GM23338 (cell line): ENCODE data around the gene SLC66A2. TPM values are rescaled to one million over a fixed set of nuclear protein-coding genes. Genes with fewer than 3 reads are reported as not detected.

Experiments
- ATAC-seq: fragments of 200-7000 bp; cut with Tn5 transposase; 3 replicates; pipeline ENCODE4 v1.9.1; 2020
- DNase-seq: peaks from one replicate; pipeline ENCODE4 v3.0.0-alpha.2; 2015; ENCODE audit warnings: low spot score
- H2AFZ ChIP-seq: fragments of 200-600 bp; sonication (generic); 2 replicates; pipeline ENCODE4 v1.8.0; 2016; ENCODE audit warnings: antibody characterized with exemption, mild to moderate bottlenecking, moderate library complexity
- H3F3A ChIP-seq: fragments of 200-600 bp; sonication (generic); replicated peaks from 2 replicates; pipeline ENCODE4 v1.8.0; 2017; ENCODE audit warnings: antibody characterized with exemption, mixed run types, low read depth
- H3K27ac ChIP-seq: fragments of 200-600 bp; sonication (generic); 2 replicates; pipeline ENCODE4 v1.6.1; 2016; ENCODE audit warnings: low read depth
- H3K27me3 ChIP-seq: fragments of 200-600 bp; sonication (generic); 2 replicates; pipeline ENCODE4 v1.8.0; 2016; ENCODE audit warnings: mild to moderate bottlenecking, mixed run types, moderate library complexity; ENCODE audit not compliant: insufficient read depth
- H3K36me3 ChIP-seq: fragments of 200-600 bp; sonication (generic); 2 replicates; pipeline ENCODE4 v1.8.0; 2016; ENCODE audit warnings: mild to moderate bottlenecking; ENCODE audit not compliant: insufficient read depth
- H3K4me1 ChIP-seq: fragments of 200-600 bp; sonication (generic); 2 replicates; pipeline ENCODE4 v1.8.0; 2016; ENCODE audit warnings: mild to moderate bottlenecking, moderate library complexity; ENCODE audit not compliant: insufficient read depth
- H3K4me2 ChIP-seq: fragments of 200-600 bp; sonication (generic); 2 replicates; pipeline ENCODE4 v1.7.1; 2017; ENCODE audit warnings: mixed run types
- H3K4me3 ChIP-seq: fragments of 200-600 bp; sonication (generic); 2 replicates; pipeline ENCODE4 v1.6.1; 2016; ENCODE audit warnings: mixed run types
- H3K79me2 ChIP-seq: fragments of 200-600 bp; sonication (generic); replicated peaks from 2 replicates; pipeline ENCODE4 v1.8.0; 2017; ENCODE audit warnings: mild to moderate bottlenecking; ENCODE audit not compliant: insufficient read depth
- H3K9me2 ChIP-seq: fragments of 200-600 bp; sonication (generic); 2 replicates; pipeline ENCODE4 v1.8.0; 2017; ENCODE audit not compliant: insufficient read depth
- H4K20me1 ChIP-seq: fragments of 200-600 bp; sonication (generic); replicated peaks from 2 replicates; pipeline ENCODE4 v1.8.0; 2017; ENCODE audit warnings: mild to moderate bottlenecking; ENCODE audit not compliant: insufficient read depth
- H3K27ac Mint-ChIP-seq: 2 replicates; pipeline ENCODE4 v1.8.0; 2020; ENCODE audit warnings: inconsistent platforms, mild to moderate bottlenecking, moderate library complexity, mixed read lengths
- H3K27me3 Mint-ChIP-seq: 3 replicates; pipeline ENCODE4 v1.8.0; 2022; ENCODE audit warnings: low read depth, mild to moderate bottlenecking, moderate library complexity, mixed read lengths, inconsistent platforms; ENCODE audit not compliant: insufficient read depth, poor library complexity
- H3K36me3 Mint-ChIP-seq: 3 replicates; pipeline ENCODE4 v1.8.0; 2021; ENCODE audit warnings: low read depth, mild to moderate bottlenecking, inconsistent platforms, moderate library complexity, mixed read lengths
- H3K4me1 Mint-ChIP-seq: 3 replicates; pipeline ENCODE4 v1.8.0; 2020; ENCODE audit warnings: mild to moderate bottlenecking, inconsistent platforms, mixed read lengths
- H3K4me3 Mint-ChIP-seq: 3 replicates; pipeline ENCODE4 v1.8.0; 2021; ENCODE audit warnings: moderate library complexity, mild to moderate bottlenecking, inconsistent platforms, mixed read lengths
- H3K9me3 Mint-ChIP-seq: 3 replicates; pipeline ENCODE4 v1.8.0; 2020; ENCODE audit warnings: moderate library complexity, mild to moderate bottlenecking, inconsistent platforms, mixed read lengths
- CREB1 ChIP-seq: fragments of 250-450 bp; sonication (Bioruptor Pico); IDR thresholded peaks from 2 replicates; pipeline ENCODE4 v1.5.0; 2020; ENCODE audit warnings: low read depth, mild to moderate bottlenecking, moderate library complexity
- ETS1 ChIP-seq: IDR thresholded peaks from 2 replicates; pipeline ENCODE4 v1.6.1; 2016; ENCODE audit warnings: antibody characterized with exemption
- EZH2 ChIP-seq: fragments of 200-600 bp; sonication (generic); IDR thresholded peaks from one replicate; pipeline ENCODE4 v1.8.0; 2017; ENCODE audit warnings: antibody characterized with exemption, mild to moderate bottlenecking, low read depth; ENCODE audit not compliant: unreplicated experiment
- EZH2phosphoT487 ChIP-seq: fragments of 200-600 bp; sonication (generic); IDR thresholded peaks from one replicate; pipeline ENCODE4 v1.8.1; 2018; ENCODE audit warnings: antibody characterized with exemption; ENCODE audit not compliant: unreplicated experiment
- JUNB ChIP-seq: IDR thresholded peaks from one replicate; pipeline ENCODE4 v1.6.1; 2016; ENCODE audit warnings: antibody characterized with exemption; ENCODE audit not compliant: unreplicated experiment
- NANOG ChIP-seq: IDR thresholded peaks from 2 replicates; pipeline ENCODE4 v1.6.1; 2016; ENCODE audit warnings: antibody characterized with exemption, borderline replicate concordance
- POLR2AphosphoS5 ChIP-seq: IDR thresholded peaks from 2 replicates; pipeline ENCODE4 v1.6.1; 2016; ENCODE audit warnings: antibody characterized with exemption, low read depth
- STAT1 ChIP-seq: IDR thresholded peaks from one replicate; pipeline ENCODE4 v1.6.1; 2016; ENCODE audit warnings: antibody characterized with exemption; ENCODE audit not compliant: unreplicated experiment
- ZNF114 ChIP-seq: fragments of 250-450 bp; sonication (Bioruptor Pico); IDR thresholded peaks from 2 replicates; pipeline ENCODE4 v1.5.0; 2020; ENCODE audit warnings: mild to moderate bottlenecking, moderate library complexity
- ZNF331 ChIP-seq: fragments of 250-450 bp; sonication (Bioruptor Pico); IDR thresholded peaks from 2 replicates; pipeline ENCODE4 v1.5.0; 2020; ENCODE audit warnings: low read depth, mild to moderate bottlenecking, moderate library complexity
- polyA plus RNA-seq: library from polyadenylated mRNA; unstranded; fragments of >200 nt; fragmentation: Nextera tagmentation; extraction: Ambion mirVana; gene quantifications from 2 replicates; pipeline ENCODE4 v1.2.1, GENCODE V29; 2016
- total RNA-seq: library from RNA; depleted of rRNA; stranded (reverse); fragments of >200 nt; shearing (Covaris generic); gene quantifications from 2 replicates; pipeline ENCODE4 v1.2.3, GENCODE V29; 2014
- TF ChIP-seq, protein P1 (sequence below): IDR thresholded peaks from one replicate; pipeline ENCODE4 v1.6.1; 2018; ENCODE audit warnings: antibody characterized with exemption; ENCODE audit not compliant: unreplicated experiment
- TF ChIP-seq, protein P2 (sequence below), 2 experiments: fragments of 200-600 bp in 1 of 2; sonication (generic) in 1 of 2; conservative IDR thresholded peaks; 2 replicates each; pipeline versions ENCODE4 v1.5.1 to v1.6.1; 2016 to 2017; ENCODE audit warnings: antibody characterized with exemption in 2 of 2, low read depth in 2 of 2, mild to moderate bottlenecking in 2 of 2, moderate library complexity in 1 of 2
- TF ChIP-seq, protein P3 (sequence below): fragments of 250-450 bp; sonication (Bioruptor Pico); IDR thresholded peaks from 2 replicates; pipeline ENCODE4 v1.5.0; 2020; ENCODE audit warnings: mild to moderate bottlenecking, moderate library complexity

SLC66A2 gene
- total and polyA plus RNA-seq, 2 experiments from 2014 or later = 4.0 to 18.1 TPM

DNA sequence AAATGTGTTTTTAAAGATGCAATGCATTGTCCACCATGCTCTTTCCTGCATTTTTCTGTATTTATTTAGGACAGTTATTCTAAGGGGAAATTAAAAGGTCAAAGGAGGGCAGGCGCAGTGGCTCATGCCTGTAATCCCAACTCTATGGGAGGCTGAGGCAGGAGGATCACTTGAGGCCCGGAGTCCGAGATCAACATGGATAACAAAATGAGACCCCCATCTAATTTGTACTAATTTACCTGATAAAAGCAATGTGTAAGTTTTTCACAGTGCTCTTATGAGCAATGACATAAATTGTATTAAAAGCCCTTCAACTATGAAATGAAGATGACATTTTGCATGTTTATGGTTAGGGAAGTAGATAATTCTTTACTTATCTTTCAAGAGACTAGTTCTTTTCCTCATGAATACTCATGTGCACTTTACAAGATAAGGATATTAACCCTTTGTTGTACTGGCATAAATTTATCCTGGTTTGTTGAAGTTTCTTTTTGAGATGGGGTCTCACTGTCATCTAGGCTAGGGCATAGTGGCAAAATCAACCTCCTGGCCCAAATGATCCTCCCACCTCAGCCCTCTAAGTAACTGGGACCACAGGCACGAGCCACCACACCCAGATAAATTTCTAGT is 22.7 kb upstream of the SLC66A2 start:
- Histone ChIP-seq H3K79me2 (peaks cover 60% of the 10 kb centered on the region), H3K27ac (no peak overlapping the region), H3K4me1 (no peaks in the 10 kb centered on the region), H3K4me3 (no peak overlapping the region), H3K27me3 (no peaks in the 10 kb centered on the region), H4K20me1 (peaks cover 24% of the 10 kb centered on the region), H2AFZ (no peak overlapping the region), H3K36me3 (peaks cover 14% of the 10 kb centered on the region; the same call in 1 of the 2 replicates), H3K9me2 (no peaks in the 10 kb centered on the region), H3K4me2 (no peak overlapping the region), H3F3A (no peaks in the 10 kb centered on the region)
- peaks cover 2% of the 10 kb centered on the region for H3K27me3 Mint-ChIP-seq
- H3K36me3 Mint-ChIP-seq = peaks cover 57% of the 10 kb centered on the region
- TF ChIP-seq CREB1 (CRISPR knock-in tag) = no peak
- no peak for TF ChIP-seq STAT1
- no peak for TF ChIP-seq POLR2AphosphoS5
- TF ChIP-seq, protein P1, sequence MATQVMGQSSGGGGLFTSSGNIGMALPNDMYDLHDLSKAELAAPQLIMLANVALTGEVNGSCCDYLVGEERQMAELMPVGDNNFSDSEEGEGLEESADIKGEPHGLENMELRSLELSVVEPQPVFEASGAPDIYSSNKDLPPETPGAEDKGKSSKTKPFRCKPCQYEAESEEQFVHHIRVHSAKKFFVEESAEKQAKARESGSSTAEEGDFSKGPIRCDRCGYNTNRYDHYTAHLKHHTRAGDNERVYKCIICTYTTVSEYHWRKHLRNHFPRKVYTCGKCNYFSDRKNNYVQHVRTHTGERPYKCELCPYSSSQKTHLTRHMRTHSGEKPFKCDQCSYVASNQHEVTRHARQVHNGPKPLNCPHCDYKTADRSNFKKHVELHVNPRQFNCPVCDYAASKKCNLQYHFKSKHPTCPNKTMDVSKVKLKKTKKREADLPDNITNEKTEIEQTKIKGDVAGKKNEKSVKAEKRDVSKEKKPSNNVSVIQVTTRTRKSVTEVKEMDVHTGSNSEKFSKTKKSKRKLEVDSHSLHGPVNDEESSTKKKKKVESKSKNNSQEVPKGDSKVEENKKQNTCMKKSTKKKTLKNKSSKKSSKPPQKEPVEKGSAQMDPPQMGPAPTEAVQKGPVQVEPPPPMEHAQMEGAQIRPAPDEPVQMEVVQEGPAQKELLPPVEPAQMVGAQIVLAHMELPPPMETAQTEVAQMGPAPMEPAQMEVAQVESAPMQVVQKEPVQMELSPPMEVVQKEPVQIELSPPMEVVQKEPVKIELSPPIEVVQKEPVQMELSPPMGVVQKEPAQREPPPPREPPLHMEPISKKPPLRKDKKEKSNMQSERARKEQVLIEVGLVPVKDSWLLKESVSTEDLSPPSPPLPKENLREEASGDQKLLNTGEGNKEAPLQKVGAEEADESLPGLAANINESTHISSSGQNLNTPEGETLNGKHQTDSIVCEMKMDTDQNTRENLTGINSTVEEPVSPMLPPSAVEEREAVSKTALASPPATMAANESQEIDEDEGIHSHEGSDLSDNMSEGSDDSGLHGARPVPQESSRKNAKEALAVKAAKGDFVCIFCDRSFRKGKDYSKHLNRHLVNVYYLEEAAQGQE = no peak
- no peak for TF ChIP-seq ZNF331 (CRISPR knock-in tag)
- TF ChIP-seq EZH2phosphoT487 = no peak
- no peak for TF ChIP-seq ETS1
- TF ChIP-seq, protein P2, sequence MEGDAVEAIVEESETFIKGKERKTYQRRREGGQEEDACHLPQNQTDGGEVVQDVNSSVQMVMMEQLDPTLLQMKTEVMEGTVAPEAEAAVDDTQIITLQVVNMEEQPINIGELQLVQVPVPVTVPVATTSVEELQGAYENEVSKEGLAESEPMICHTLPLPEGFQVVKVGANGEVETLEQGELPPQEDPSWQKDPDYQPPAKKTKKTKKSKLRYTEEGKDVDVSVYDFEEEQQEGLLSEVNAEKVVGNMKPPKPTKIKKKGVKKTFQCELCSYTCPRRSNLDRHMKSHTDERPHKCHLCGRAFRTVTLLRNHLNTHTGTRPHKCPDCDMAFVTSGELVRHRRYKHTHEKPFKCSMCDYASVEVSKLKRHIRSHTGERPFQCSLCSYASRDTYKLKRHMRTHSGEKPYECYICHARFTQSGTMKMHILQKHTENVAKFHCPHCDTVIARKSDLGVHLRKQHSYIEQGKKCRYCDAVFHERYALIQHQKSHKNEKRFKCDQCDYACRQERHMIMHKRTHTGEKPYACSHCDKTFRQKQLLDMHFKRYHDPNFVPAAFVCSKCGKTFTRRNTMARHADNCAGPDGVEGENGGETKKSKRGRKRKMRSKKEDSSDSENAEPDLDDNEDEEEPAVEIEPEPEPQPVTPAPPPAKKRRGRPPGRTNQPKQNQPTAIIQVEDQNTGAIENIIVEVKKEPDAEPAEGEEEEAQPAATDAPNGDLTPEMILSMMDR (conservative IDR thresholded peaks at IDR 0.05; ENCODE audit: low read depth in 2 of 2) = no peak
- no peak for TF ChIP-seq NANOG
- no peak for TF ChIP-seq ZNF114
- no peak for TF ChIP-seq JUNB
- no peak for TF ChIP-seq EZH2
- TF ChIP-seq, protein P3, sequence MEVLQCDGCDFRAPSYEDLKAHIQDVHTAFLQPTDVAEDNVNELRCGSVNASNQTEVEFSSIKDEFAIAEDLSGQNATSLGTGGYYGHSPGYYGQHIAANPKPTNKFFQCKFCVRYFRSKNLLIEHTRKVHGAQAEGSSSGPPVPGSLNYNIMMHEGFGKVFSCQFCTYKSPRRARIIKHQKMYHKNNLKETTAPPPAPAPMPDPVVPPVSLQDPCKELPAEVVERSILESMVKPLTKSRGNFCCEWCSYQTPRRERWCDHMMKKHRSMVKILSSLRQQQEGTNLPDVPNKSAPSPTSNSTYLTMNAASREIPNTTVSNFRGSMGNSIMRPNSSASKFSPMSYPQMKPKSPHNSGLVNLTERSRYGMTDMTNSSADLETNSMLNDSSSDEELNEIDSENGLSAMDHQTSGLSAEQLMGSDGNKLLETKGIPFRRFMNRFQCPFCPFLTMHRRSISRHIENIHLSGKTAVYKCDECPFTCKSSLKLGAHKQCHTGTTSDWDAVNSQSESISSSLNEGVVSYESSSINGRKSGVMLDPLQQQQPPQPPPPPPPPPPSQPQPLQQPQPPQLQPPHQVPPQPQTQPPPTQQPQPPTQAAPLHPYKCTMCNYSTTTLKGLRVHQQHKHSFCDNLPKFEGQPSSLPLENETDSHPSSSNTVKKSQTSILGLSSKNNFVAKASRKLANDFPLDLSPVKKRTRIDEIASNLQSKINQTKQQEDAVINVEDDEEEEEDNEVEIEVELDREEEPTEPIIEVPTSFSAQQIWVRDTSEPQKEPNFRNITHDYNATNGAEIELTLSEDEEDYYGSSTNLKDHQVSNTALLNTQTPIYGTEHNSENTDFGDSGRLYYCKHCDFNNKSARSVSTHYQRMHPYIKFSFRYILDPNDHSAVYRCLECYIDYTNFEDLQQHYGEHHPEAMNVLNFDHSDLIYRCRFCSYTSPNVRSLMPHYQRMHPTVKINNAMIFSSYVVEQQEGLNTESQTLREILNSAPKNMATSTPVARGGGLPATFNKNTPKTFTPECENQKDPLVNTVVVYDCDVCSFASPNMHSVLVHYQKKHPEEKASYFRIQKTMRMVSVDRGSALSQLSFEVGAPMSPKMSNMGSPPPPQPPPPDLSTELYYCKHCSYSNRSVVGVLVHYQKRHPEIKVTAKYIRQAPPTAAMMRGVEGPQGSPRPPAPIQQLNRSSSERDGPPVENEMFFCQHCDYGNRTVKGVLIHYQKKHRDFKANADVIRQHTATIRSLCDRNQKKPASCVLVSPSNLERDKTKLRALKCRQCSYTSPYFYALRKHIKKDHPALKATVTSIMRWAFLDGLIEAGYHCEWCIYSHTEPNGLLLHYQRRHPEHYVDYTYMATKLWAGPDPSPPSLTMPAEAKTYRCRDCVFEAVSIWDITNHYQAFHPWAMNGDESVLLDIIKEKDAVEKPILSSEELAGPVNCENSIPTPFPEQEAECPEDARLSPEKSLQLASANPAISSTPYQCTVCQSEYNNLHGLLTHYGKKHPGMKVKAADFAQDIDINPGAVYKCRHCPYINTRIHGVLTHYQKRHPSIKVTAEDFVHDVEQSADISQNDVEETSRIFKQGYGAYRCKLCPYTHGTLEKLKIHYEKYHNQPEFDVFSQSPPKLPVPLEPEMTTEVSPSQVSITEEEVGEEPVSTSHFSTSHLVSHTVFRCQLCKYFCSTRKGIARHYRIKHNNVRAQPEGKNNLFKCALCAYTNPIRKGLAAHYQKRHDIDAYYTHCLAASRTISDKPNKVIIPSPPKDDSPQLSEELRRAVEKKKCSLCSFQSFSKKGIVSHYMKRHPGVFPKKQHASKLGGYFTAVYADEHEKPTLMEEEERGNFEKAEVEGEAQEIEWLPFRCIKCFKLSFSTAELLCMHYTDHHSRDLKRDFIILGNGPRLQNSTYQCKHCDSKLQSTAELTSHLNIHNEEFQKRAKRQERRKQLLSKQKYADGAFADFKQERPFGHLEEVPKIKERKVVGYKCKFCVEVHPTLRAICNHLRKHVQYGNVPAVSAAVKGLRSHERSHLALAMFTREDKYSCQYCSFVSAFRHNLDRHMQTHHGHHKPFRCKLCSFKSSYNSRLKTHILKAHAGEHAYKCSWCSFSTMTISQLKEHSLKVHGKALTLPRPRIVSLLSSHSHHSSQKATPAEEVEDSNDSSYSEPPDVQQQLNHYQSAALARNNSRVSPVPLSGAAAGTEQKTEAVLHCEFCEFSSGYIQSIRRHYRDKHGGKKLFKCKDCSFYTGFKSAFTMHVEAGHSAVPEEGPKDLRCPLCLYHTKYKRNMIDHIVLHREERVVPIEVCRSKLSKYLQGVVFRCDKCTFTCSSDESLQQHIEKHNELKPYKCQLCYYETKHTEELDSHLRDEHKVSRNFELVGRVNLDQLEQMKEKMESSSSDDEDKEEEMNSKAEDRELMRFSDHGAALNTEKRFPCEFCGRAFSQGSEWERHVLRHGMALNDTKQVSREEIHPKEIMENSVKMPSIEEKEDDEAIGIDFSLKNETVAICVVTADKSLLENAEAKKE (CRISPR knock-in tag) = no peak
- H3K4me3 Mint-ChIP-seq = no peak overlapping the region
- no peak overlapping the region for H3K27ac Mint-ChIP-seq
- H3K4me1 Mint-ChIP-seq = no peaks in the 10 kb centered on the region
- no peak for DNase-seq
- no peak for ATAC-seq
- H3K9me3 Mint-ChIP-seq = no peaks in the 10 kb centered on the region
